OCI-M1 (cell line): ENCODE data around the gene MIAT.
A peak's percentile ranks its signal among the peaks of the same experiment; 100 is the strongest.

ENCODE experiments used
- DNase-seq: peaks from one replicate; lab custom pipeline; 2025; lab: John Stamatoyannopoulos, UW

Gene MIAT

DNA sequence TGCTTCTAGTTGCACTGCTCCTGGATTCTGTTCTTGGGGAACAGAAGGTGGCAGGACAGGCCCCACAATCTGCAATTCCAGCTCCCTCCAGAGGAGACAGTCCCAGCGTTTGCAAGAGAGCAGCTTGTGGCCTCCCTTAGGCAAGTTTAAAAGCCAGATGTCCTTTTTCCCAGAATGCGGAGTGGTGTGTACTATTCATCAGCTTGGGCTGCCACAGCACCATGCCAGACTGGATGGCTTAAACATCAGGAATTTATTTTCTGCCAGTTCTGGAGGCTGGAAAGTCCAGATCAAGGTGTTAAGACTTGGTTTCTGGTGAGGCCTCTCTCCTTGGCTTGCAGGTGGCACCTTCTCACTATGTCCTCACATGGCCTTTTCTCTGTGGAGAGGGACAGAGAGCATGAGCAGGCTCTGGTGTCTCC, 11.7 kb downstream of the MIAT start:
- peak; percentile 80 for DNase-seq

DNA sequence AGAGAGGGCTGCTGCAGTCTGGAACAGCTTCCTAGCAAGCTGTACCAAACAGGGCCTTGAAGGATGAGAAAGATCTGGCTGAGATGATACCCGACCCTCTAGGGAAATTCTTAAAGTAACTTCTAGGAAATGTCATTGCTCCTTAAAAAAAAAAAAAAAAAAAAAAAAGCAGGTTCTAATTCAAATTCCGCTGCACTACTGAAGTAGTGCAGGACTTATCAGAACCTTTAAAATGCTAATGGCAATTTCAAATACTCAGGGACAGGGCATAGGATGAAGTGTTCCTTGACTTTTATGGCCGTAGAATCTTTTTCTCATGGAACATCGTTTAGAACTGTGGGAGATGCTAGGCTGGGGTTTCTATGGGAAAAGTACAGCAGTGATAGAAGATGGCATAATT, 13.1 kb downstream of the MIAT start:
- no peak for DNase-seq

DNA sequence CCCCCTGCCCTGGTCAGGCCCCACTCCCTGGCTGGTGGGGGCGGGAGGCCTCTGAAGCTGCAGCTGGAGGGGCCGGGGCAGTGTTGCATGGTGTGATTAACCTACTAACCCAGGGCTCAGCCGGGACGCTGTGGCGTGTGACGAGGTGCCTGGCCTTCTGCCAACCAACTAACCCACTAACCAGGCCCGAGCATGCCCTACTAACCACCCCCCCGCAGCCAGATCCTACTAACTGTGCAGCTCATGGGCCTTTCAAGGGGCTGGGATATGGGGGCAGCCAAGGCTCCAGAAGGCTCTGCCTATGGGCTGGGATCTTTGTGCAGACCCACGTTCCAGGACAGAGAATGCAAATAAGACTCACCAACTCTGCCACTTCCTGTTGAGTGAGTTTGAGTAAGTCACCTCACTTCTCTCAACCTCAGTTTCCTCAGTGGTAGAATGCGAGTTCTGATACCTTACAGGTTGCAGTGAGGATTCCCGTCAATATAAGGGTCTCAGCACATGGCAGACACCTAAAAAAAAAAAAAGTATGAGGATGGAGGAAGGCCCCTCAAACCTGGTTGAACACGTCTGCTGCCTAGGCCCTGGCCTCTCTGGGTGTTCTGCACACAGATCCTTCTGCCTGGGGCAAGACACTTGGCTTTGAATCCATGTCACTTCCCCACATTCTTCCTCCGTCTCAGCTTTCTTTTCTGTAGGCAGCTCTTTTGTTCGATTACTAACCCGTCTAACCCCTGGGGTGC, 14.1 kb downstream of the MIAT start:
- DNase-seq, result no peak

DNA sequence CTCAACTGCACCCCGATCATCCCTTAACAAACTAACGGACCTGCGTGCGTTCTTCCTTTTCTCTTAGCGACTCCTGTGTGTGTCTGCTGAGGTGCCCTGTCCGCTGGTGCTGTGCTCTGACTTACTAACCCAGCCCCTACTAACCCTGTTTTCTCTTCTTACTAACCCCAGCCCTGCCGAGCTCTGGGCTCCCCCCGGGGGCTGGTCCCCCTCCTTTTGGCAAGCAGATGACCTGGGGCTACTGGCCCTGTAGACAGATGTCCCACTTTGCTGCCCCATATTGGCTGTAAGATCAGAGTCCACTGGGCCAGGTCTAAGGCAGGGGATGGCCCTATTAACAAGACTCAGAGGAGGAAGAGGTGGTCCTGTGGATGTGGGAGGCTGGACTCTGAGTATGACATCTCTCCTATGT, 14.7 kb downstream of the MIAT start:
- DNase-seq, result no peak

DNA sequence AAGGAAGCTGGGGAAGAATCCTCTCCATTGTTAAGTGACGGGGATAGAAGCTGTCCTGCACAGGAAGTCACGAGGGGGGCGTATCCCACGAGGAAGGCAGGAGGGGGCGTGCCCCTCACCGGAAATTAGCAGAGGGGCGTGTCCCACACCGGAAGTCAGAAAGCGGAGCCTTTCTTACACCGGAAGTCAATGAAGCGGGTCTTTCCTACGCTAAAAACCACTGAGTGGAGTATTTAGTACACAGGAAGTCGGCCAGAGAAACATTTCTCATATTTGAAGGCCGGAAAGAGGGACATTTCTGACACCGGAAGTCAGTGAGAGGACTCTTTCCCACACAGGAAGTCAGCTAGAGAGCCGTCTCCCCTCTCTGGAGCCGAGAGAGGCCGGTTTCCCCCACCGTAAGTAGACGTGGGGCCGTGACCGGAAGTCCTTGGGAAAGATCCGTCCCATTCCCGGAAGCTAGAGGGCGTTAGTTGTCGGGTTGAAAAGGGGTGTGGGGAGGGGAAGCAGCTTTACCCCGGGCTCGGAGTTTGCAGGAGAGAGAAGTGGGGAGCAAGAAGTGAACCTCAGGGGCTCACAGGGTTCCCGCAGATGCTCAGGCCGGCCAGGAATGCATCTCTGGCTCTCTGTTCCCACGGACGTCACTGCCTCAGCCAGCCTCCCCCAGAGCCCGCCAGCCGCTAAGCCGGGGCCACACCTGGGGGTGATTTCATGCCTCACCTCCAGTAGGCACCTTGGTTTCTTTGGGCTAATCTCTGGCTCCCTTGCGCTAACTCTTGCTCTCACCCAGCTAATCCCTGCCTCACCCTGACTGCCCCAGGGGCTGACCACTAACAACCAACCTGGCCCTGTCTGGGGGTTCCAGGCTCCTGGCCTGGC, 15.4 kb downstream of the MIAT start:
- DNase-seq, result peak; percentile 100

DNA sequence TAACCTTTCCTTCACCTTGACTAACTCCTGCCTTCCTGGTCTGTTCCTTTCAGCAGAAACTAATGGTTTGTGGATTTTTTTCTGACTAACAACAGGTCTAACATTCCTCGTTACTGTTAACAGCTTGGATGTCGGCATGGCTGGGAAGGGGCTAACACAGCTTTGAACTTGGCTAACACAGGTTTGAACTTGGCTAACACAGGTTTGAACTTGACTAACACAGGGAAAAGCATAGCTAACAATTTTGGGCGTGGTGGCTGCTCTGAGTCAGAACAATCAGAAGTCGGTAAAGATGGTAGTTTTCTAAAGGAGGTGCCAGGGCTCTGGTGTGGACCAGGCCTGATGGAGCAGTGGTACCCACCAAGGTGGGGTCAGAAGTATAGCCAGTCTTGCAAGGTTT, 16.1 kb downstream of the MIAT start:
- no peak for DNase-seq

DNA sequence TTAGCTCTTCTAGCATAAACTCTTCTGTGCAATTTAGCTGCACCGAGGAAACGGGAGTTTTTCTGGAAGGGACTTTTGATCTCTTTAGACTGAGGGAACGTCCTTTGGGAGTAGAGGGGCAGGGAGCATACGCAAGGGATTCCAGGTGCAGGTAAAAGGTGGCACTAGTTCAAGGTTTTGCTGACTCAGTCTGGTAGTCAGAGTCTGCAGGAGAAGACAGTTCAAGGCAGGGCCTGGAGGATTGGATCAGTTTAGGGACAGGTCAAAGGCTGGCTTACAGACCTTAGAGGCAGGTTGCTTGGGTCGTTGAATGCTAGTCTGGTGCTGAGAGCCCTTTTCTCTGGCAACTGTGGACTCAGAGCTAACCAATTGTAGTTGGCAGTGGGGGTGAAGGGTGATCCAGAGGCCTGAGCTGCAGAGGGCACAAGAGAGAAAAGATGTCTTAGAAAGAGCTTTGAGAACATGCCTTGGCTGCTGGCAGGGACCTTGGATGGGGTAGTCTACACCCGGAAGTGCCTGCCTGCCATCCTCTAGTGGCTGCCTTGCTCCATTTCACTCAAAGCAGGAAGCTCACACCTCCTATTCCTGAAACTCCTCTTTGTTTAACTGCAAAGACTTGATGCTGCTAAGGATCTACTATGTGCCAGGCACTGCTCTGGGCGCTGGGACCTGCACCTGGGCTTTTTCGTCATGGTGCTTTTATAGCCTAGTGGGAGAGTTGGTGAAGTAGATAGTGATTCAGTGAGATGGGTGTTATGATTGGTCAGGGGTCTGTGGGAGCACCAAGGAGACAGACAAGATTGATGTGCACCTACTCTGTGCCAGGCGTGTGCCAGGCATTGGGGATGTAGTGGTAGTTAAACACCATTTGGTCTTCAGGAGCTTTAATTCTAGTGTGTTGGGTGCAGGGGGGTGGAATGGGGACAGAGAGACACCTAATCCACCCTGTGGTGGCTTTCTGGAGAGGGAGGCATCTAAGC, 17.1 kb downstream of the MIAT start:
- DNase-seq, result no peak

DNA sequence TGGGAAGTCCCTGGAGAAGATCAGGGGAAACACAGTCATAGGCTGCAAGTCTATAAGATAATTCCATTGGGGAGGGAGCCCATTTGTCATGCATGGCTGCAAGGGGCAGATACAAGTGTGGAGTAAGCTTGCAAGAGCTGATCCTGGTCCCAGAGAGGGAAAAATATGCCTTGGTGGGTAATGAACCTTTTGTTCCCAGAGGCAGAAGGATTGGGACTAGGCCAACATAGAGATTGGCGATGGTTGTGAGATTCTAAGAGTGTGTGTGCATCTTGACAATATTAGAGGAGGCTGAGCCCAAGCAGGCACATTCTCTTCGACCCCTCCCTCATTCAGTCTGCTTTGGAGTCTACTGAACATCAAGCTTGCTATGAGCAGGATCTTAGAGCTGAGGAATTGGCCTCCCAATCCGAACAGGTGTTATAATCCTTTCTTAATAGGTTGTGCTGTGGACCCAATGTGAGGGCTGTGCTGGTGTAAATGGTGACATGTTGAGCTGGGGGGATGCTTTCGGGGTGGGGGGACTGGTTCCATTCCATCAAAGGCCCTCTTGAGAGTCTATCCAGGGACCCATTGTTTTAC, 18.4 kb downstream of the MIAT start:
- DNase-seq, result no peak

DNA sequence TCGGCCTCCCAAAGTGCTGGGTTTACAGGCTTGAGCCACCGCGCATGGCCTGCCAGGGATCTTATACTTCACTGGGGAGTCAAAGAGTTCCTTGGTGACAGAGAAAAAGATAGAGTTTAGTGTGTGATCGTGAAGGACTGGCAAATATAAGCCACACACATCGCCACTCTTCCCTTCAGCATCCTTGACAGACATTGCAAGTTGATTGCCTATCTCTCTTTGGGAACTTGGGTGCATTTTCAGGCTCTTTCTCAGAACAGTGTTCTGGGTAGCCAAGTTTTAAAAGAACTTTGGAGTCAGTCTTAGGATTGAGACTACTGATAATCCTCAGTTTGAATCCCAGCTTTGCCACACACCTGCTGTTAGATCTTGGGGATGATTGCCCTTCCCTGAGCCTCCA, 19.8 kb downstream of the MIAT start:
- no peak for DNase-seq

DNA sequence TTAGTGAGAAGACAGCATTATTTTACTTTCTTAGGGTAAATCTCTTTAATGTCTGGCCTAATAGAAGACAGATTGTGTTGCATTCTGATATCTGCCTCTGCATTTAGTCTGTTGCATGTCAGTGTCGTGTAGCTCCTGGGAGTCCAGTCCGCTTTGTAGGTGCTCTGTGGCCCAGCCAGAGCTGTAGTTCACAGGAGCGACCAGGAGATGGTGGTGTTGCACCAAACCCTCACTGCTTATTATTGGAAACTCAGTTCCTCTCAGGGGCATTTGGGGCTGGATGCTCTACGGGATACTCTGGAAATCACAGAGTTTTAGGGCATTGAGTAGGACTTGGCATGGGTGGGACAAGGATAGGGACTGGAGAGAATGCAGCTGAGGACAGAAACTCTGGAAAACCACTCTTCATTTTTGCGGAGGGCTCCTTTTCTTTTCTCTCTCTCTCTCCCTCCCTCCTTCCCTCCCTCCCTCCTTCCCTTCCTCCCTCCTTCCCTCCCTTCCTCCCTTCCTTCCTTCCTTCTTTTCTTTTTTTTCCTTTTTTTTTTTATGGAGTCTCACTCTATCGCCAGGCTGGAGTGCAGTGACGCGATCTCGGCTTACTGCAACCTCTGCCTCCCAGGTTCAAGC, 21.7 kb downstream of the MIAT start:
- peak; percentile 94 for DNase-seq

DNA sequence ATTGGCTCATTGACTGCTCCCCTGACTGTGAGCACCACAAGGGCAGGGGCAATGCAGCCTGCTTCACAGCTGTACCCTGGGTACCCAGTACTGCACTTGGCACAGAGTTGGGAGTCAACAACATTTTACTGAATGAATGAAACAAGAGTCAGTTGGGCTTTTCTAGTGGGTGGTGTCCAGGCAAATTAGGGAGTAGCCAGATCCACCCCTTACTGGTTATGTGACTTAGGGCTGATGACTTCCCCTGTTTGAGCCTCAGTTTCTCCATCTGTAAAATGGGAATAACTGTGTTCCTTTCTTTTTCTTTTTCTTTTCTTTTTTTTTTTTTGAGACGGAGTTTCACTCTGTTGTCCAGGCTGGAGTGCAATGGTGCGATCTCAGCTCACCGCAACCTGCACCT, 23.1 kb downstream of the MIAT start:
- DNase-seq, result no peak

DNA sequence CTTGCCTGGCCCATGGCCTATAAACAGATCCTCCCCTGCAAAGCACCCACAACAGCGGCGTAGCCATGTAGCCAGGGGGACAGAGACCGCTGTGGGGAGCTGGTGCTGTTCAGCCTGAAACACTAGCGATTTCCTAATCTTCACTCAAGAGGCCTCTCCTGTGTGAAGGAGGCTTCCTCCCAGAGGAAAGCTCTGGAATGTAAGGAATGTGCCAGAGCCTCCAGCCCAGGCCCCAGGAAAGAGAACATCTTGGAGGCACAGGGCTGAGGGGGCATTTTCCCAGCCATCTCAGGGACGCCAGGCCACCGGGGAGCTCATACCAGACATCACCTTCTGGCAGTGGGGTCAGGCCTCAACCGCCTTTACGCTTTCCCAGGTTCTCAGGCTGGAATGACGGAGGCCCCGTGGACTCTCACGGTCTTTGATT, 24.0 kb downstream of the MIAT start:
- DNase-seq, result no peak

DNA sequence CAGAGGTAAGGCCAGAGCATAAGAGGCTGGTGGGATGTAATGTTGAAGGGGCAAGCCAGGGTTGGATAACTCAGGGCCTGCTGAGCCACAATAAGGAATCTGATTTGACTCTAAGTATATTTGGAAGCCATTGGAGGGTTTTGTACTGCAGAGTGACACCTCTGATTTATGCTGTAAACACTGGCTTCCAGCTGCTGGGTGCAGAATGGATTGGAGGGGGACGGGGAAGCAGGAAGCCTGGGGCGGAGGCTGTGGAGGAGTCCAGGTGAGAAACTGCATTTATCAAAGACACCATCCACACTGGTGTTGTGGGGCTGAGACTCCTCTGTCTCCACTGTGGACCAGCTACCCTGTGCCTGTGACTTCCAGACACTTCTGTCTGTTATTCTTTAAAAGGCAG, 26.8 kb downstream of the MIAT start:
- DNase-seq, result no peak

DNA sequence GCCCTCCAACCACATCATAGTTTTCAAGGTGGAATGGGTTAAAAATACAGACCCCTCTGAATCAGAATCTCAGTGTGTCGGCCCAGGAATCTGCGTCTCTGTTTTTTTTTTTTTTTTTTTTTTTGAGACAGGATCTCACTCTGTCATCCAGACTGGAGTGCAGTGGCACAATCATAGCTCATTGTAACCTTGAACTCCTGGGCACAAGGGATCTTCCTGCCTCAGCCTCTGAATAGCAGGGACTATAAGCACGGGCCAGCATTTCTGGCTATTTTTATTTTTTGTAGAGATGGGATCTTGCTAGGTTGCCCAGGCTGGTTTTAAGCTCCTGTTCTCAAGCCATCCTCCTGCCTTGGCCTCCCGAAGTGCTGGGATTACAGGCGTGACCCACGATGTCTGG, 28.2 kb downstream of the MIAT start:
- DNase-seq, result no peak

DNA sequence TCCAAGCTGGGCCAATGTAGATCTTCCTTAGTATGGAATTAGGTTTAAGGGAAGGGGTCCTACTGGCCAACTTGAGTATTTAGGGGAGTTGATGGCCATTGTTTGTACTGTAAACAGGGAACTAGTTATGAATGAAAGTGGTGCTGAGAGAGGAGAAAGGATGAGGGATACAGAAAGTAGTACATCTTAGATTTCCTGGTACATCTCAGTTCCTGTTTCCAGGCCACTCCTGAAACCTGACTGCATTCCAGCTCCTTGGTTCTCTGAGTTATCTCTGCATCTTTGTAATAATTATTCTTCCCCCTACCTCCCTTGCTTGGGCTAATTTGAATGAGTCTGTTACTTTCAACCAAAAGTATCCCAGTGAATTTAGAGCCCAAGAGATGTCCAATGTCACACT, 30.1 kb downstream of the MIAT start:
- DNase-seq, result no peak

DNA sequence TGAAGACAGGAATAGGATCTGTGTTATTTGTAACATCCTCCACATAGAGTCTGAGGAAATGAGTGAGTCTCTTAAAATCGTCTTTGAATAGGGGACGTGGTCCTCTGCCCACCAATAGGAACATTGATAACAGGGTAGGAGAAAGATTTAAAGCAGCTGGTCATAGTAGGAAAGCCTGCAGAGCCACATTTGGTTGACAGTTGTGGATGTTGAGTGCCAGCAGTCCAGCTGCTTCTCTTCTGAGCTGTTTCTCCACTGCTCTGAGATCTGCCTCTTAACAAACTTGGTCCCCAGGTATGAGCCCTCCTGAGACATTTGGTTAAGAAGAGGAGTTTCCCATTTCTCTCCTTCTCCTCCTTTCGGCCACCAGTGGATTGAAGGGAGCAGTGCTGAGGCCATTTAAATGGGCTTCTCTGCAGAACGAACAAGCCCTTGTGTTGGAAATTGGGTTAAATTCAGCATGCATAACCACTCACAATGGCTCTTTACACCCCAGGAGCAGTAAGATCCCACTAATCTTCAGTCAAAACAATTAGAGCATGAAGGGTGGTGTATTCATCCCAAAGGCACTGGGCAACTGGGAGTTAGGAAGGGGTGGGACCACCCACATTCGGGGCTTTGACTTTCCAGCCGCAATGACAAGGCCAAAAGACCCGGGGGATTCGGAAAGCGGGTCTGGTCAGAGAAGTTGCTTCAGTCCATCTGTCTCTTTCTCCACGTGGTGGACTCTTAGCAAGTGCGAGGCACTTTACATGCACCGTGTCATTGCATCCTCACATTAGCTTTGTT, 32.3 kb downstream of the MIAT start:
- DNase-seq, result no peak

DNA sequence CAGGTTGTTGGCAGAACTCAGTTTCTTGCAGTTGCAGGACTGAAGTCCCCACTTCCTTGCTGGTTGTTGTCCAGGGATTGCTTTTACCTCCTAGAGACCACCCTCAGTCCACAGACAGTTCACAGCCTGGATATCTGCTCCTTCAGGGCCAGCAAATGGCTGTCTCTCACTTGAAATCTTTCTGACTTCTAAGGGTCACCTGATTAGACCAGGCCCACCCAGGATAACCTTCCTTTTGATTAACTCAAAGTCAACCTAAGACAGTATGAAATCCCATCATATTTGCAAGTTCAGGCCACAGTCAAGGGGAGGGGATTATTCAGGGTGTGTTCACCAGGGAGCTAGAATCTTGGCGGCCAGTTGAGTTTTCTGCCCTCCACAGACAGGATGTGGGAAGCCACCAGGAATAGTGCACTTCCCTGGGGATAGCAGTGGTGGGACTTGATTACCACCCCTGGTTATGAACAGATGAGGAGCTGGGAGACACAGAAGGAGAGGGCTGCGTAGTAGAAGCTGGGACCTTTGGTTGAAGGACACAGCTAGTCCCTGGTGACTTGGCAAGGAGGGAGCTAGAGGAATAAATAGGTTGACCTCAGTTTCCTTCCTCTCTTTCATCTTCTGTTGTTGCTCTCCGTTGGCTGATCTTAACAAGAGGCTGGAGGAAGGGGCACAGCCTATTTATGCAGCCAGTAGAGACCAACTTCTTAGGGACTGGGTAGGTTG, 33.4 kb downstream of the MIAT start:
- DNase-seq, result no peak

DNA sequence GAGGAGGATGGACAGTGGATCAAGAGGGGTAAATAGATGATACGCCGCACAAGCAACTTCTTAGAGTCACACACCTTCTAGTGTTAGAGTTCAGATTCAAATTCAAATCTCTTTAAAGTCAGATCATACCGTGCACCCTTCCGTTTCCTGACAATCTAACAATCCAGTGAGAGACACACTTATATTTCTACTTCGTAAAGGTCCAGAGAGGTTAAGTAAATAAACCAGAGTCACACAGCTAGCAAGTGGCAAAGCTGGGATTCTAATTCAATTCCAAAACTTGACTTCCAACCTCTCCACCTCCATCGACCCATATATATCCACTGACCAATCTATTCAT, 34.0 kb downstream of the MIAT start:
- no peak for DNase-seq

DNA sequence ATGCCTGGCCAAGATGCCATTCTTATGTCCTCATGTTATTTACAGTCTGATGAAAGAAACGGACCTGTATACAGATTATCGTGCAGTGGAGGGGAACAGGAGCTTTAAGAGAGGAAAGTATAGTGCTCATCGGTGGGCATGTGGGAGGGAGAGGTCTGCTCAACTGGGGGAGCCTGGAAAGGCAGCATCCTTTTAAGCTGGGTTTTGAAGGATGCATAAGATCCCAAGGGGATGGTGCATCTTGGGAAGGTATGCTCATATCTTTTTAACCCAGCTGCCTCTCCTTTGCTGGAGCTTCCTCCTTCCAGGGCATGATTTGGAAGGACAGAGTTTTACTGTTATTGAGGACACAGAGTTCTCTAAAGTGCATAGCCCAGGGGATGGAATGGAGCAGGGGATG, 34.8 kb downstream of the MIAT start:
- no peak for DNase-seq

DNA sequence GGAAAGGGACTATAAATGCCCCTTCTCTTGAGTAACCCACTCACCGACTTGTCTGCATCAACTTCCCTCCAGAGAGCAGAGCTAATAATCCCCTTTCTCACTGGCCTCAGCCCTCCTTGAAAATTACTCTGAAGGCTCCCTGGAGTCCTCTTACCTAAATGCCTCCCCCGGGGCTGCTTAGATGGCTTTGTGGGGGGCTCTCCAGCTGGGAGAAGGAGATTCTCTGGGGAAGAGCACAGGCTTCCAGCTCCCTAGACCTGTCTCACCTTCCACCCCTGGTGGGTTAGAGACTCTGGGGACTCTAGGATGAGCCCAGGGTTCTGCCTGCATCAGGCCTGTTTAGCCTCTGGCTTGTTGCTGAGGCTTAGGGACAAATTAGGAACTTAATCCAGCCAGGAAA, 39.8 kb downstream of the MIAT start:
- DNase-seq, result no peak
